A673 (cell line): ENCODE measurements around the gene TBC1D9B. TPM values are rescaled to one million over a fixed set of nuclear protein-coding genes. Genes with fewer than 3 reads are reported as not detected.

Experiments
- BruUV-seq: library from RNA; stranded (reverse); fragments of 400-500 nt; replicated peaks from 2 replicates; lab custom pipeline; 2021; lab: Mats Ljungman, UMichigan
- CTCF ChIA-PET: fragments of 300-600 bp; sonication (Branson Sonifier 250); formaldehyde crosslinking; loops from one replicate; lab custom pipeline; 2022; ENCODE audit warnings: antibody characterized with exemption; lab: Charles Lee
- POLR2A ChIA-PET: fragments of 300-600 bp; sonication (Branson Sonifier 250); formaldehyde crosslinking; loops from one replicate; lab custom pipeline; 2022; ENCODE audit warnings: antibody characterized with exemption; ENCODE audit not compliant: low non-redundant PET; lab: Charles Lee
- DNase-seq: peaks from one replicate; pipeline ENCODE4 v3.0.0-alpha.2; 2015; ENCODE audit warnings: low spot score
- H3K27ac ChIP-seq: fragments of 200-600 bp; sonication (generic); 2 replicates; pipeline ENCODE4 v1.5.1; 2016; ENCODE audit warnings: mixed run types, low read depth, mild to moderate bottlenecking, mixed read lengths, antibody characterized with exemption, low read length; ENCODE audit not compliant: poor library complexity, severe bottlenecking
- H3K27me3 ChIP-seq: fragments of 200-600 bp; sonication (generic); replicated peaks from 2 replicates; pipeline ENCODE4 v1.6.1; 2017; ENCODE audit warnings: mixed run types, low read depth, mild to moderate bottlenecking, mixed read lengths, antibody characterized with exemption, low read length; ENCODE audit not compliant: insufficient read depth, poor library complexity
- H3K36me3 ChIP-seq: fragments of 200-600 bp; sonication (generic); 2 replicates; pipeline ENCODE4 v1.6.1; 2016; ENCODE audit warnings: mixed run types, mild to moderate bottlenecking, mixed read lengths, antibody characterized with exemption, low read length; ENCODE audit not compliant: insufficient read depth, poor library complexity, severe bottlenecking
- H3K4me1 ChIP-seq: fragments of 200-600 bp; sonication (generic); 2 replicates; pipeline ENCODE4 v1.6.1; 2017; ENCODE audit warnings: mixed run types, mild to moderate bottlenecking, mixed read lengths, antibody characterized with exemption, low read length; ENCODE audit not compliant: insufficient read depth, poor library complexity, severe bottlenecking
- H3K4me3 ChIP-seq: fragments of 200-600 bp; sonication (generic); 2 replicates; pipeline ENCODE4 v1.5.1; 2016; ENCODE audit warnings: low read depth, mixed run types, mild to moderate bottlenecking, mixed read lengths, low read length; ENCODE audit not compliant: poor library complexity, severe bottlenecking
- H3K9me3 ChIP-seq: fragments of 200-600 bp; sonication (generic); 2 replicates; pipeline ENCODE4 v1.6.1; 2016; ENCODE audit warnings: mixed run types, low read depth, mild to moderate bottlenecking, mixed read lengths, antibody characterized with exemption, low read length; ENCODE audit not compliant: poor library complexity, severe bottlenecking
- EZH2 ChIP-seq: fragments of 200-600 bp; sonication (generic); IDR thresholded peaks from 2 replicates; pipeline ENCODE4 v1.6.1; 2017; ENCODE audit warnings: borderline replicate concordance, low read depth, mild to moderate bottlenecking, mixed read lengths, antibody characterized with exemption, low read length; ENCODE audit not compliant: poor library complexity, severe bottlenecking
- intact Hi-C: fragments of 100-400 bp; cut with micrococcal nuclease; formaldehyde crosslinking; loops from one replicate; pipeline ENCODE4 v1.10.0; 2022; ENCODE audit not compliant: unreplicated experiment
- total RNA-seq: library from RNA; stranded (reverse); gene quantifications from 2 replicates; pipeline ENCODE4 v1.2.3, GENCODE V29; 2021
- TF ChIP-seq, protein P1 (sequence below): fragments of 300-800, 200-600 bp; sonication (generic); conservative IDR thresholded peaks from 2 replicates; pipeline ENCODE4 v1.5.1; 2017; ENCODE audit warnings: low read depth, mild to moderate bottlenecking, antibody characterized with exemption, low read length, moderate library complexity, mixed read lengths

TBC1D9B gene
- total RNA-seq, 1 experiment from 2014 or later, result 68.2 TPM

DNA sequence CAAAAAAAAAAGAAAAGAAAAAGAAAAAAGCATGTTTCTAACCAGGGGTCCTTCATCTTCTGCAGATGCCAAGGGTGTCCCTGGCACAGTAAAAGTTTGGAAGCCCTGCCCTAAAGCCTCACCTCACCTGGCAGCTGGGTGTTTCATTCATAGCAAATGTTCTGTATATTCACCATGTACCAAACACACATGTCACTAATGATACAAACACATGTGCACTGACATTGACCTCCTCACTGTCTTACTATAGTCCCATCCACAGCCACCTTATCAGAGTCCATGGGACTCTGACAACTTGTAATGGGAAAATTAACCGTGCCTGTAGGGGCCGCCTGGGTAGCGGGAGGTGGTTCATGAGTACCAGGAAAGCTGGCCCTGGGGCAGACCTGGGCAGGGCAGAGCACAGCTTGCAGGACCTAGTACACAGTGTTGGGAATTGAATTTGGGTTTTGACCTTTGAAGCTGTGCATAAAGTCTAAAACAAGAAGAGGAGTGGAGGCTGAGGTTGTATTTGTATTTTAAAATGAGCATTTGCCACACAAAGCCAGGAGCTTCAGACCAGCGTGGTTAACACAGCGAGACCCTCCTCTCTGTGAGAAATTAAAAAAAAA, 94.6 kb downstream of the TBC1D9B start:
- Histone ChIP-seq H3K27me3 (no peaks in the 10 kb centered on the region), H3K36me3 (peaks cover 7% of the 10 kb centered on the region), H3K27ac (no peak overlapping the region), H3K4me1 (no peaks in the 10 kb centered on the region), H3K9me3 (no peaks in the 10 kb centered on the region), H3K4me3 (no peak overlapping the region)
- BruUV-seq, result no TSS peak
- no peak for DNase-seq
- TF ChIP-seq EZH2, result no peak
- TF ChIP-seq, protein P1, sequence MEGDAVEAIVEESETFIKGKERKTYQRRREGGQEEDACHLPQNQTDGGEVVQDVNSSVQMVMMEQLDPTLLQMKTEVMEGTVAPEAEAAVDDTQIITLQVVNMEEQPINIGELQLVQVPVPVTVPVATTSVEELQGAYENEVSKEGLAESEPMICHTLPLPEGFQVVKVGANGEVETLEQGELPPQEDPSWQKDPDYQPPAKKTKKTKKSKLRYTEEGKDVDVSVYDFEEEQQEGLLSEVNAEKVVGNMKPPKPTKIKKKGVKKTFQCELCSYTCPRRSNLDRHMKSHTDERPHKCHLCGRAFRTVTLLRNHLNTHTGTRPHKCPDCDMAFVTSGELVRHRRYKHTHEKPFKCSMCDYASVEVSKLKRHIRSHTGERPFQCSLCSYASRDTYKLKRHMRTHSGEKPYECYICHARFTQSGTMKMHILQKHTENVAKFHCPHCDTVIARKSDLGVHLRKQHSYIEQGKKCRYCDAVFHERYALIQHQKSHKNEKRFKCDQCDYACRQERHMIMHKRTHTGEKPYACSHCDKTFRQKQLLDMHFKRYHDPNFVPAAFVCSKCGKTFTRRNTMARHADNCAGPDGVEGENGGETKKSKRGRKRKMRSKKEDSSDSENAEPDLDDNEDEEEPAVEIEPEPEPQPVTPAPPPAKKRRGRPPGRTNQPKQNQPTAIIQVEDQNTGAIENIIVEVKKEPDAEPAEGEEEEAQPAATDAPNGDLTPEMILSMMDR, result no peak
- ChIA-PET POLR2A (no interaction called here), CTCF (no interaction called here)
- intact Hi-C loops, result no loop called here

DNA sequence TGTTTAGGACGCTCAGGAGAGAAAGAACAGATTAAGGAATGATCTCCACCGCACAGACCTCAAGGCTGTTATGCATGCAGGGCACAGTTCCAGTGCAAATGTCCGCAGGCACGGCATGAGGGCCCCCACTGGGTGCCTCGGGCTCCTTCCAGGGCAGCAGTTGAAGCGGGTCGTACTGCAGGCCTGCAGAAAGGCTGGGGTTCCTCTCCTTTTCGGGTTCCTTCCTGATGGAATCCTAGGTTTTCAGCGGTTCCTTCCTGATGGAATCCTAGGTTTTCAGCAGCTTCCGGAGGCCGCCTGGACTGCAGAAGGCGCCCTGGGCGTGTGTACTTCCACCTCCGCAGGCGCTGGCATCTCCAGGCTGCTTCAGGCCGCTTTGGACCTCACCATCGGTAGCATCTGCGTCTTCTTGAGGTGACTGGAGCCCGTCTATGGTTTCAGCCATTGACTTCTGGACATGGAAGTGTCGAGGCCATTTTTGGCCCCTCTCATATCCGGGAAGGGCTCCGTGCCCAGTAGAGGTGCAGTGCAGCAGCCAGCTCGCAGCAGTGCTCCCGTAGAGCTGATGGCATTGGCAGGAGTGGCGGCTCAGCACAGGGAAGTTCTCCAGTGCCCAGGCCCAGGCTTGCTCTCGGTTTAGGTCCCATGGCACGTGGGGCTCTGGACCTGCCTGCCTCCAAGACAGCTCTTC, 95.4 kb downstream of the TBC1D9B start:
- H3K27me3 ChIP-seq, result no peaks in the 10 kb centered on the region
- no peak for TF ChIP-seq EZH2
- TF ChIP-seq, protein P1, result no peak
- intact Hi-C loops, result no loop called here
- BruUV-seq, result no TSS peak
- no peaks in the 10 kb centered on the region for H3K4me1 ChIP-seq
- no peak for DNase-seq
- H3K4me3 ChIP-seq, result no peak overlapping the region
- peaks cover 7% of the 10 kb centered on the region for H3K36me3 ChIP-seq
- POLR2A ChIA-PET, result no interaction called here
- H3K9me3 ChIP-seq, result no peaks in the 10 kb centered on the region
- CTCF ChIA-PET, result no interaction called here
- H3K27ac ChIP-seq, result no peak overlapping the region

Other genes with a start within 250 kb of the TBC1D9B start
- gene CBY3, start 226.9 kb downstream of the TBC1D9B start, total RNA-seq, result not detected in 2 replicates
- gene CANX, start 208.9 kb downstream of the TBC1D9B start, total RNA-seq, result 598 and 609 TPM in 2 replicates
- 34.3 and 34.4 TPM in 2 replicates for gene MAML1, start 175.1 kb downstream of the TBC1D9B start, total RNA-seq
- 0.58 and 1.5 TPM in 2 replicates for gene LTC4S, start 113.9 kb downstream of the TBC1D9B start, total RNA-seq
- gene MGAT4B, start 101.0 kb downstream of the TBC1D9B start, total RNA-seq, result 59.5 and 63.9 TPM in 2 replicates
- gene SQSTM1, start 87.0 kb downstream of the TBC1D9B start, total RNA-seq, result 84.1 and 105 TPM in 2 replicates
- gene MRNIP, start 49.1 kb downstream of the TBC1D9B start, total RNA-seq, result 29.9 and 31.3 TPM in 2 replicates
- 31.4 and 31.6 TPM in 2 replicates for gene RNF130, start 163.9 kb upstream of the TBC1D9B start, total RNA-seq